Stimulated activated CD8-positive, alpha-beta memory T cell treated with anti-CD3 and anti-CD28 coated beads, Interleukin-15, amount 100 ng/mL, for 24 hours (primary cell): ENCODE results near the gene CLDN34.

Source experiments
- DNase-seq: peaks from one replicate; pipeline ENCODE4 v3.0.0-alpha.2; 2020; ENCODE audit warnings: low read depth

Gene CLDN34

GRCh38 chrX:9966775-9967408, at the start of gene CLDN34:
Gene CLDN34 (plus strand): TSS chrX:9967358. CDS start chrX:9967358, 0 bp downstream.
- no peak for DNase-seq

GRCh38 chrX:9917861-9918260, 49.3 kb upstream of the CLDN34 start:
- DNase-seq: no peak

GRCh38 chrX:9919632-9920172, 47.5 kb upstream of the CLDN34 start:
- DNase-seq: no peak

GRCh38 chrX:9921407-9921806, 45.8 kb upstream of the CLDN34 start:
- no peak for DNase-seq

- no peak for DNase-seq
Observed at GRCh38 chrX:9923357-9923756, 43.8 kb upstream of the CLDN34 start.

- no peak for DNase-seq
Observed at GRCh38 chrX:9926002-9926401, 41.2 kb upstream of the CLDN34 start.

- DNase-seq: no peak
Observed at GRCh38 chrX:9927698-9928482, 39.3 kb upstream of the CLDN34 start.

- no peak for DNase-seq
Observed at GRCh38 chrX:9935436-9935835, 31.7 kb upstream of the CLDN34 start.

GRCh38 chrX:9937761-9938160, 29.4 kb upstream of the CLDN34 start:
- DNase-seq: no peak

GRCh38 chrX:9938516-9938915, 28.6 kb upstream of the CLDN34 start:
- DNase-seq: no peak

GRCh38 chrX:9940421-9940820, 26.7 kb upstream of the CLDN34 start:
- no peak for DNase-seq

GRCh38 chrX:9942086-9942485, 25.1 kb upstream of the CLDN34 start:
- DNase-seq: peak; percentile 13

- no peak for DNase-seq
Observed at GRCh38 chrX:9943420-9943819, 23.7 kb upstream of the CLDN34 start.

GRCh38 chrX:9947131-9947794, 19.9 kb upstream of the CLDN34 start:
- no peak for DNase-seq

- no peak for DNase-seq
Observed at GRCh38 chrX:9948406-9948805, 18.8 kb upstream of the CLDN34 start.

GRCh38 chrX:9952300-9952699, 14.9 kb upstream of the CLDN34 start:
- no peak for DNase-seq

- DNase-seq: no peak
Observed at GRCh38 chrX:9953396-9953795, 13.8 kb upstream of the CLDN34 start.

- DNase-seq: no peak
Observed at GRCh38 chrX:9955506-9955905, 11.7 kb upstream of the CLDN34 start.

- no peak for DNase-seq
Observed at GRCh38 chrX:9957743-9958142, 9.4 kb upstream of the CLDN34 start.

GRCh38 chrX:9958183-9958582, 9.0 kb upstream of the CLDN34 start:
- no peak for DNase-seq

- no peak for DNase-seq
Observed at GRCh38 chrX:9961750-9962149, 5.4 kb upstream of the CLDN34 start.

- no peak for DNase-seq
Observed at GRCh38 chrX:9977635-9978034, 10.5 kb downstream of the CLDN34 start.

GRCh38 chrX:9980401-9980800, 13.2 kb downstream of the CLDN34 start:
- no peak for DNase-seq
